Spleen (tissue), 11 donors: ENCODE measurements around the gene POLA2. TPM values are rescaled to one million over a fixed set of nuclear protein-coding genes. Genes with fewer than 3 reads are reported as not detected.
A peak's percentile ranks its signal among the peaks of the same experiment; 100 is the strongest.

Experiments used
- DNase-seq: peaks from one replicate; pipeline ENCODE4 v3.0.0-alpha.2; 2020
- H3K27ac ChIP-seq, 8 donors: fragments of 200-600 bp; sonication (generic) in 7 of 8; 1 replicate in 4 of 8; 2 replicates in 4 of 8; pipeline versions ENCODE4 v1.5.0 to v1.8.0; 2016 to 2021; ENCODE audit warnings: inconsistent platforms in 4 of 8, mild to moderate bottlenecking in 4 of 8, moderate library complexity in 1 of 8
- H3K27me3 ChIP-seq, 7 donors: fragments of 200-600 bp; sonication (generic) in 6 of 7; replicated peaks in 1 of 7; 1 replicate in 4 of 7; 2 replicates in 3 of 7; pipeline versions ENCODE4 v1.5.0 to v1.8.0; 2016 to 2021; ENCODE audit warnings: inconsistent platforms in 3 of 7, mild to moderate bottlenecking in 1 of 7
- H3K36me3 ChIP-seq, 6 donors: fragments of 200-600 bp; sonication (generic) in 5 of 6; 1 replicate in 4 of 6; 2 replicates in 2 of 6; pipeline versions ENCODE4 v1.5.0 to v1.8.0; 2016 to 2021; ENCODE audit warnings: inconsistent platforms in 2 of 6
- H3K4me1 ChIP-seq, 6 donors: fragments of 200-600 bp; sonication (generic) in 5 of 6; 1 replicate in 3 of 6; 2 replicates in 3 of 6; pipeline versions ENCODE4 v1.5.0 to v1.8.0; 2016 to 2021; ENCODE audit warnings: inconsistent platforms in 3 of 6
- H3K4me3 ChIP-seq, 8 donors: fragments of 200-600 bp; sonication (generic) in 7 of 8; 1 replicate in 4 of 8; 2 replicates in 4 of 8; pipeline versions ENCODE4 v1.5.0 to v1.8.0; 2016 to 2021; ENCODE audit warnings: inconsistent platforms in 4 of 8, mild to moderate bottlenecking in 4 of 8, moderate library complexity in 2 of 8
- H3K9me3 ChIP-seq, 8 donors: fragments of 200-600 bp; sonication (generic) in 7 of 8; 1 replicate in 4 of 8; 2 replicates in 4 of 8; pipeline versions ENCODE4 v1.5.0 to v1.8.0; 2016 to 2021; ENCODE audit warnings: inconsistent platforms in 4 of 8
- CTCF ChIP-seq, 11 experiments: fragments of 200-600 bp in 7 of 11; fragments of 450-650 bp in 4 of 11; sonication (generic) in 4 of 11; IDR thresholded peaks in 8 of 11; conservative IDR thresholded peaks in 3 of 11; 1 replicate in 7 of 11; 2 replicates in 4 of 11; pipeline versions ENCODE4 v1.4.0 to v1.8.0; 2016 to 2021; ENCODE audit warnings: antibody characterized with exemption in 11 of 11, inconsistent platforms in 4 of 11, mild to moderate bottlenecking in 1 of 11
- POLR2A ChIP-seq, 3 donors: fragments of 450-650 bp; IDR thresholded peaks; one replicate each; pipeline ENCODE4 v1.5.1; 2017; ENCODE audit warnings: antibody characterized with exemption in 3 of 3, mild to moderate bottlenecking in 1 of 3
- POLR2AphosphoS5 ChIP-seq, 3 donors: sonication (generic); formaldehyde crosslinking; IDR thresholded peaks; one replicate each; pipeline ENCODE4 v1.5.1; 2017; ENCODE audit warnings: antibody characterized with exemption in 3 of 3
- WGBS, 5 donors: extraction: QIAGEN DNeasy Blood & Tissue Kit in 3 of 5; methylation state at CpG; one replicate each; pipeline versions ENCODE4 v1.1.5 to v1.1.7; 2013 to 2018; 5-methylcytosine and 5-hydroxymethylcytosine counted together
- intact Hi-C: fragments of 100-400 bp; cut with DNase I; formaldehyde crosslinking; loops from one replicate; pipeline ENCODE4 v1.15.0; 2023; ENCODE audit warnings: low total_unique reads
- polyA plus RNA-seq, 3 donors: library from polyadenylated mRNA; stranded (reverse); fragments of 200-250 nt; gene quantifications; one replicate each; pipeline ENCODE4 v1.2.1, GENCODE V29; 2013
- total RNA-seq, 7 donors: library from RNA; depleted of rRNA in 3 of 7; stranded (reverse); fragments of >200 nt in 3 of 7; fragmentation: NEBNext Ultra II Directional in 4 of 7; extraction: Animal tissue kit (Norgen Biotek cat#: 25700) in 4 of 7; gene quantifications; one replicate each; pipeline versions ENCODE4 v1.1.0 to v1.2.1, GENCODE V29; 2016 to 2021
- donor health status: healthy with polysubstance abuse.
- donor health status: DM: no; HTN: no; CAD: no; lungs with moderate emphysema.
- donor health status: DM: no; HTN: no; CAD: no.
- donor health status: Bipolar disorder and iron deficiency.
- donor health status: healthy.
- donor health status: DM: no; HTN: no; CAD: no.
- donor health status: DM: yes; HTN: yes; CAD: no.

The POLA2 gene
- total and polyA plus RNA-seq, 10 donors = 9.0 to 25.9 (median 14.1) TPM

DNA sequence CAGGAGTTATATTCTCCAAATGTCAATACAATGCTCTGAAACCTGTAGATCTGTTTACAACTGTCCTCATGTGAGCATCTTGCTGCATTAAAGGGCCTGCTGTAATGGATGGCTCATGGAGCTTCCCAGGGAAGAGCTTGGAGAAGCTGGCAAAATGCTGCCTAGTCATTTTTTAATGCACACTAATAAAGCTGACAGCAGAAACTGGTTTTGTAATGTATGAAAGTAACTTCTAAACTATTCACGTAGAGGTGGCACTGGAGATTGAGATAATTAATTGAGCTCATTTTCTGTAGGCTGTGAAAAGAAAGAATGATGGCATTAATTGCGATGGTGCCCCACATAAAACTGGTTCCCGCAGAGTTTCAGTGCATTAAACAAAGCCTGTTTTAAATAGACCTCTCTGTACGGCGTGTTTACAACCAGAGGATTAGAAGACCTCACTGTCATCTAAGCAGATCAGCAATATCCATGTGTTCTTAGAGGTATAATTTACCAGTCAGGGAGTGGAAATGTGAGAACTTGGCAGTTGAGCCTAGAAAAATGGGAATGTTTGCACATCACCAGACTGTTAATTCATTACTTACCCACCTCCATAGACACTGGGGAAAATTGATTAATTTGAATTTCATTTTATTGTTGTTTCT lies 16.0 kb downstream of the POLA2 start:
- Histone ChIP-seq H3K4me3 (no peak overlapping the region), H3K4me1 (peaks cover 6 to 47% (median 27%) of the 10 kb centered on the region in 6 donors), H3K27ac (peak overlapping the region in 1 of 8 donors; percentile 75), H3K9me3 (no peaks in the 10 kb centered on the region), H3K27me3 (no peaks in the 10 kb centered on the region), H3K36me3 (peaks cover 3 to 73% (median 45%) of the 10 kb centered on the region in 6 donors)
- DNase-seq = no peak
- TF ChIP-seq POLR2A (IDR thresholded peaks at IDR 0.05) = no peak
- no peak for TF ChIP-seq POLR2AphosphoS5 (IDR thresholded peaks at IDR 0.05)
- TF ChIP-seq CTCF (IDR thresholded peaks at IDR 0.05 in 8 of 11, conservative IDR thresholded peaks at IDR 0.05 in 3 of 11) = no peak
- WGBS, 5 donors = 93 to 99% (median 97%) methylated on average over 5 of the region's 5 CpGs
- intact Hi-C loops = loop anchor here (5.0 kb wide), 1 partner anchor 40 kb away; no protein-coding TSS in a partner anchor

- H3K27ac ChIP-seq = peak overlapping the region in 2 of 8 donors; percentile 9 to 75
- H3K4me1 ChIP-seq = peaks cover 6 to 47% (median 27%) of the 10 kb centered on the region in 6 donors
- no peaks in the 10 kb centered on the region for H3K9me3 ChIP-seq
- no peak overlapping the region for H3K4me3 ChIP-seq
- 73 to 89% (median 87%) methylated on average over 2 of the region's 2 CpGs for WGBS, 5 donors
- intact Hi-C loops = loop anchor here (5.0 kb wide), 1 partner anchor 39 kb away; no protein-coding TSS in a partner anchor
- no peak for TF ChIP-seq CTCF (IDR thresholded peaks at IDR 0.05 in 8 of 11, conservative IDR thresholded peaks at IDR 0.05 in 3 of 11)
- TF ChIP-seq POLR2AphosphoS5 (IDR thresholded peaks at IDR 0.05) = no peak
- no peak for TF ChIP-seq POLR2A (IDR thresholded peaks at IDR 0.05)
- H3K27me3 ChIP-seq = no peaks in the 10 kb centered on the region
- DNase-seq = no peak
- peaks cover 3 to 79% (median 50%) of the 10 kb centered on the region in 6 donors for H3K36me3 ChIP-seq
Observed at GRCh38 chr11:65278356-65278755, 16.6 kb downstream of the POLA2 start.

DNA sequence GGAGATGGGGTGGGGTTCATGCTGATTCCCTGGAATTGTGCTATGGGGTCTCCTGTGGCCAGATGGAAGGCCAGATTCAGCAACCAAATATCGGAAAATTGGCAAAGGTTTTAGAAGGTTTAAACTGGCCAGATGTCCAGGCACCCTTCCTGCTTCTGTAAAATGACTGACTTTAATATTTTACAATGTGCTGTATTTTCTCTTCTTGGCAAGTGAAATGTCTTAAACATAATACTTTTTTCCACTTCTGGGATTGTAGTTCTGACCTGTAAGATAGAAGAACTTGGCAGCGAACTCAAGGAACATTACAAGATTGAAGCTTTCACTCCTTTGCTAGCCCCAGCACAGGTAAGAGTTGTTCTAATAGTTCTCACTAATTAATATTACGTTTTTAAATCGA lies 17.5 kb downstream of the POLA2 start:
- no peaks in the 10 kb centered on the region for H3K9me3 ChIP-seq
- no peak for DNase-seq
- peak overlapping the region in 7 of 8 donors; percentile 22 to 75 (median 35) for H3K27ac ChIP-seq
- 76 to 92% (median 91%) methylated on average over 4 of the region's 4 CpGs for WGBS, 5 donors
- intact Hi-C loops = loop anchor here (5.0 kb wide), 1 partner anchor 38 kb away; no protein-coding TSS in a partner anchor
- H3K36me3 ChIP-seq = peaks cover 3 to 88% (median 53%) of the 10 kb centered on the region in 6 donors
- peaks cover 6 to 45% (median 27%) of the 10 kb centered on the region in 6 donors for H3K4me1 ChIP-seq
- no peaks in the 10 kb centered on the region for H3K27me3 ChIP-seq
- H3K4me3 ChIP-seq = no peak overlapping the region
- TF ChIP-seq CTCF (IDR thresholded peaks at IDR 0.05 in 8 of 11, conservative IDR thresholded peaks at IDR 0.05 in 3 of 11) = no peak
- TF ChIP-seq POLR2AphosphoS5 (IDR thresholded peaks at IDR 0.05) = no peak
- TF ChIP-seq POLR2A (IDR thresholded peaks at IDR 0.05) = no peak

DNA sequence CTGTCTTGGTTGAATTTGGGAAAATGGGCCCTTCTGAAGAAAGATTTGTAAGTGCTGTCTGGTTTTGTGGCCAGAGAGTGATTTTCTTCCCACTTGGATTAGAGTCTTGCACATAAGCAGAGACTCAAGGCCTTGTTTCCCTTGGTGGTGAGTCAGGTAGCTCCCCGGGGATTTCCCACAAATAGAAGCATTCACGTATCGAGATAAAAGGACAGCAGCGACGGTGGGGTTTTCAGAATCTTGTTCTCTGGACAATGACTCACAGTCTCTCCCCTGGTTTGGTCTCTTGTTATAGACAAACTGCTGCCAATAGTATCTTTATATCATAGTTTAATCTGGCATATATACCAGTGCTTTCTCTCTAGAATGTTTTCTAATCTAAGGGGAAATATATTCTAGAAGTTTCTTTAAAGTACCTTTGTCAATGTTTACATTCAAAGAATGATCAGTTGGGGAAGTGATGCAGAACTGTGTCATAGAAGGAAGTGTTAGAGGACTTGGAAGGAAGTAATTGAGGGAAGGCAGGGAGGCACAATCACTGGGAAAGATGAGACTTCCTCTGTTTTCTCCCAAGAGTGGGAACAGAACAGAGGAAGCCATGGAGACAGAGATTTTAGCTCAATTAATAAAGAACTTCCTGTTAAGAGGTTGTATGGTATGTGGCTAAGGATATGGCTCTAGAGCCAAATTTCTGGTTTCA lies 18.1 kb downstream of the POLA2 start:
- Histone ChIP-seq H3K36me3 (peaks cover 3 to 94% (median 58%) of the 10 kb centered on the region in 6 donors), H3K4me1 (peaks cover 6 to 39% (median 24%) of the 10 kb centered on the region in 6 donors), H3K27ac (peak overlapping the region in 7 of 8 donors; percentile 22 to 75 (median 35)), H3K9me3 (no peaks in the 10 kb centered on the region), H3K4me3 (no peak overlapping the region), H3K27me3 (no peaks in the 10 kb centered on the region)
- TF ChIP-seq CTCF (IDR thresholded peaks at IDR 0.05 in 8 of 11, conservative IDR thresholded peaks at IDR 0.05 in 3 of 11) (no peak), POLR2AphosphoS5 (IDR thresholded peaks at IDR 0.05) (no peak), POLR2A (IDR thresholded peaks at IDR 0.05) (no peak)
- 38 to 69% (median 52%) methylated on average over 5 of the region's 5 CpGs for whole genome bisulfite sequencing, 5 donors
- DNase-seq = no peak
- intact Hi-C loops = loop anchor here (5.0 kb wide), 1 partner anchor 37 kb away; no protein-coding TSS in a partner anchor
